ENCODE data around the gene DEK.
"Not testable (repeated sequence)": the region's sequence is repeated elsewhere in the genome, so short reads cannot be mapped to it uniquely, and the experiment has no call there.

The DEK gene

DNA sequence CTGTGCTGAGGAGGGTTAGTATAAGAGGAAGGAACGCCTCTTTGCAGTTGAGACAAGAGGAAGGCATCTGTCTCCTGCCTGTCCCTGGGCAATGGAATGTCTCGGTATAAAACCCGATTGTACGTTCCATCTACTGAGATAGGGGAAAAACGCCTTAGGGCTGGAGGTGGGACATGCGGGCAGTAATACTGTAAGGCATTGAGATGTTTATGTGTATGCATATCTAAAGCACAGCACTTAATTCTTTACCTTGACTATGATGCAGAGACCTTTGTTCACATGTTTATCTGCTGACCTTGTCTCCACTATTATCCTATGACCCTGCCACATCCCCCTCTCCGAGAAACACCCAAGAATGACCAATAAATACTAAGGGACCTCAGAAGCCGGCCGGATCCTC, 37.2 kb downstream of the DEK start:
- DNase-seq (ENCODE audit: low read depth in 1 of 2, low spot score in 1 of 2), result not testable (repeated sequence)

DNA sequence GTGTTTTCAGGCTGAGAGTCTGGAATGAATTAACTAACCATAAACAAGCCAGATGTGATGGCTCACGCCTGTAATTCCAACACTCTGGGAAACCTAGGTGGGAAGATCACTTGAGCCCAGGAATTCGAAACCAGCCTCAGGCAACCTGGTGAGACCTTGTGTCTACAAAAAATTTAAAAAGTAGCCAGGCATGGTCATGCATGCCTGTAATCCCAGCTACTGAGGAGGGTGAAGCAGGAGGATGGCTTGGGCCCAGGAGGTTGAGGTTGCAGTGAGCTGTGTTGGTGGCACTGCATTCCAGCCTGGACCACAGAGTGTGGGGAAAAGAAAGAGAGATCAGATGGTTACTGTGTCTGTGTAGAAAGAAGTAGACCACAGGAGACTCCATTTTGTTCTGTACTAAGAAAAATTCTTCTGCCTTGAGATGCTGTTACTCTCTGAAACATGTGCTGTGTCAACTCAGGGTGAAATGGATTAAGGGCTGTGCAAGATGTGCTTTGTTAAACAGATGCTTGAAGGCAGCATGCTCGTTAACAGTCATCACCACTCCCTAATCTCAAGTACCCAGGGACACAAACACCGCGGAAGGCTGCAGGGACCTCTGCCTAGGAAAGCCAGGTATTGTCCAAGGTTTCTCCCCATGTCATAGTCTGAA, 37.8 kb downstream of the DEK start:
- not testable (repeated sequence) for DNase-seq (ENCODE audit: low read depth in 1 of 2, low spot score in 1 of 2)

More for the DNA sequence above, 37.2 kb downstream of the DEK start:
- H3K27ac ChIP-seq (replicated peaks); H3K4me3 ChIP-seq (replicated peaks; ENCODE audit: insufficient read depth, low read length); H3K27me3 ChIP-seq (ENCODE audit: insufficient read depth, poor library complexity, severe bottlenecking): not testable (repeated sequence)

DNA sequence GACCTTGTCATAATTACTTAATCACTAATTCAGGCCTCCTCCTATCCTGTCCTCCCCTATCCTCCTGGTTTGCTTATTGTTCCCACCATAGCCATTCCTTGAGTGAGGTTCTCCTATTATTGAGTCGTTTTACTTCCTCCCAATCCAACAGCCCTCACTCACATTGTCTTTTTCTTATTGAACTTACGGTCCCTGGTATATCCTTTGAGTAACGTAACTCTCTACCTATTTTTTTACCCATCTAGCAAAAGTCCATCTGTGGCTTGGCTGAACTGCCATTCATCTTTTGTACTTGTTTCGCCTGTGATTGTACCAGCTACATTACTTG, 43.1 kb downstream of the DEK start:
- no peak overlapping the region for H3K27ac ChIP-seq (replicated peaks)
- DNase-seq (ENCODE audit: low read depth in 1 of 2, low spot score in 1 of 2), result no peak
- no peaks in the 10 kb centered on the region for H3K27me3 ChIP-seq (ENCODE audit: insufficient read depth, poor library complexity, severe bottlenecking)
- H3K4me3 ChIP-seq (replicated peaks; ENCODE audit: insufficient read depth, low read length), result no peak overlapping the region
- 0 out of 2 replicates have a peak, but pooled peaks have one; percentile 6 for TF ChIP-seq POLR2AphosphoS5 (IDR thresholded peaks at IDR 0.05; ENCODE audit: low read depth)
- TF ChIP-seq, protein P1, sequence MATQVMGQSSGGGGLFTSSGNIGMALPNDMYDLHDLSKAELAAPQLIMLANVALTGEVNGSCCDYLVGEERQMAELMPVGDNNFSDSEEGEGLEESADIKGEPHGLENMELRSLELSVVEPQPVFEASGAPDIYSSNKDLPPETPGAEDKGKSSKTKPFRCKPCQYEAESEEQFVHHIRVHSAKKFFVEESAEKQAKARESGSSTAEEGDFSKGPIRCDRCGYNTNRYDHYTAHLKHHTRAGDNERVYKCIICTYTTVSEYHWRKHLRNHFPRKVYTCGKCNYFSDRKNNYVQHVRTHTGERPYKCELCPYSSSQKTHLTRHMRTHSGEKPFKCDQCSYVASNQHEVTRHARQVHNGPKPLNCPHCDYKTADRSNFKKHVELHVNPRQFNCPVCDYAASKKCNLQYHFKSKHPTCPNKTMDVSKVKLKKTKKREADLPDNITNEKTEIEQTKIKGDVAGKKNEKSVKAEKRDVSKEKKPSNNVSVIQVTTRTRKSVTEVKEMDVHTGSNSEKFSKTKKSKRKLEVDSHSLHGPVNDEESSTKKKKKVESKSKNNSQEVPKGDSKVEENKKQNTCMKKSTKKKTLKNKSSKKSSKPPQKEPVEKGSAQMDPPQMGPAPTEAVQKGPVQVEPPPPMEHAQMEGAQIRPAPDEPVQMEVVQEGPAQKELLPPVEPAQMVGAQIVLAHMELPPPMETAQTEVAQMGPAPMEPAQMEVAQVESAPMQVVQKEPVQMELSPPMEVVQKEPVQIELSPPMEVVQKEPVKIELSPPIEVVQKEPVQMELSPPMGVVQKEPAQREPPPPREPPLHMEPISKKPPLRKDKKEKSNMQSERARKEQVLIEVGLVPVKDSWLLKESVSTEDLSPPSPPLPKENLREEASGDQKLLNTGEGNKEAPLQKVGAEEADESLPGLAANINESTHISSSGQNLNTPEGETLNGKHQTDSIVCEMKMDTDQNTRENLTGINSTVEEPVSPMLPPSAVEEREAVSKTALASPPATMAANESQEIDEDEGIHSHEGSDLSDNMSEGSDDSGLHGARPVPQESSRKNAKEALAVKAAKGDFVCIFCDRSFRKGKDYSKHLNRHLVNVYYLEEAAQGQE (IDR thresholded peaks at IDR 0.05; ENCODE audit: insufficient replicate concordance, low read depth), result no peak

More for the DNA sequence above, 37.8 kb downstream of the DEK start:
- not testable (repeated sequence) for H3K27me3 ChIP-seq (ENCODE audit: insufficient read depth, poor library complexity, severe bottlenecking); H3K27ac ChIP-seq (replicated peaks); H3K4me3 ChIP-seq (replicated peaks; ENCODE audit: insufficient read depth, low read length)

DNA sequence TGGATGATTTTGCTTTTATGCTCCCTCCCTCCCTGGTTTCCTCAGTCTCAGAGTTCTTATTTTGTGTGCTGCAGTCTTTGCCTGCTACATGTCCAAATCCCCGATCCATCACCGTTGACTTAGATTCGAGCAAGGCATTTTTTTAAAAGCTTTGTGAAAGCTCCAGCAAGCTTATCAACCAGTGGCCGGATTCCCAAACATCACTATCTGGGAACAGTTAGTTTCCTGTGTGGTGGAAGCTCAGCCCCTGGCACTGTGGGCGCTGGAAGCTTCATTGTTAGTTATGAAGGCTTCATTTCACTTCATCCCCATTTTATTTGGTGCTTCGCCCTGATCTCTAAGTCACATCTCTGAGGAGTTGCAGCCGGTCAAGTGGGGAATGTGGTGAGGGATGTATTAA, 44.7 kb downstream of the DEK start:
- TF ChIP-seq, protein P1 (IDR thresholded peaks at IDR 0.05; ENCODE audit: insufficient replicate concordance, low read depth), result no peak
- TF ChIP-seq GABPA (IDR thresholded peaks at IDR 0.05; ENCODE audit: low read depth) (no peak), SPI1 (IDR thresholded peaks at IDR 0.05; ENCODE audit: borderline replicate concordance, low read depth) (no peak), POLR2AphosphoS5 (IDR thresholded peaks at IDR 0.05; ENCODE audit: low read depth) (no peak)
- TF ChIP-seq, protein P2, sequence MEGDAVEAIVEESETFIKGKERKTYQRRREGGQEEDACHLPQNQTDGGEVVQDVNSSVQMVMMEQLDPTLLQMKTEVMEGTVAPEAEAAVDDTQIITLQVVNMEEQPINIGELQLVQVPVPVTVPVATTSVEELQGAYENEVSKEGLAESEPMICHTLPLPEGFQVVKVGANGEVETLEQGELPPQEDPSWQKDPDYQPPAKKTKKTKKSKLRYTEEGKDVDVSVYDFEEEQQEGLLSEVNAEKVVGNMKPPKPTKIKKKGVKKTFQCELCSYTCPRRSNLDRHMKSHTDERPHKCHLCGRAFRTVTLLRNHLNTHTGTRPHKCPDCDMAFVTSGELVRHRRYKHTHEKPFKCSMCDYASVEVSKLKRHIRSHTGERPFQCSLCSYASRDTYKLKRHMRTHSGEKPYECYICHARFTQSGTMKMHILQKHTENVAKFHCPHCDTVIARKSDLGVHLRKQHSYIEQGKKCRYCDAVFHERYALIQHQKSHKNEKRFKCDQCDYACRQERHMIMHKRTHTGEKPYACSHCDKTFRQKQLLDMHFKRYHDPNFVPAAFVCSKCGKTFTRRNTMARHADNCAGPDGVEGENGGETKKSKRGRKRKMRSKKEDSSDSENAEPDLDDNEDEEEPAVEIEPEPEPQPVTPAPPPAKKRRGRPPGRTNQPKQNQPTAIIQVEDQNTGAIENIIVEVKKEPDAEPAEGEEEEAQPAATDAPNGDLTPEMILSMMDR (IDR thresholded peaks at IDR 0.05; ENCODE audit: insufficient read depth, low read length), result no peak
- Histone ChIP-seq H3K27me3 (ENCODE audit: insufficient read depth, poor library complexity, severe bottlenecking) (no peaks in the 10 kb centered on the region), H3K27ac (replicated peaks) (no peak overlapping the region), H3K4me3 (replicated peaks; ENCODE audit: insufficient read depth, low read length) (no peak overlapping the region)
- no peak for DNase-seq (ENCODE audit: low read depth in 1 of 2, low spot score in 1 of 2)

DNA sequence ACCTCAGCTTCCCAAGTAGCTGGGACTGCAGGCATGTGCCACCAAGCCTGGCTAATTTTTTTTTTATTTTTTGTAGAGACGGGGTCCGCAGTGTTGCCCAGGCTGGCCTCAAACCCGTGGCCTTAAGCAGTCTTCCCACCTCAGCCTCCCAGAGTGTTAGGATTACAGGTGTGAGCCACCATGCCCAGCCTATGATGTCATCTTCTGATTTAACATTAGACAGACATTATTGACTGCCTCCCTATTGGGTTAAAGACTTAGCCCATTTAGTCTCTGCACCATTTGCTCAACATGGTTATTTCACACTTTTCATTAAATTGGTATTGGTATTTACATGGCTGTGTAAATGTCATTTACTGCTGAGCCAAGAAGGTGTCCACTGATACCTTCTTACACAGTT, 46.1 kb downstream of the DEK start:
- Histone ChIP-seq H3K27me3 (ENCODE audit: insufficient read depth, poor library complexity, severe bottlenecking) (no peaks in the 10 kb centered on the region), H3K4me3 (replicated peaks; ENCODE audit: insufficient read depth, low read length) (no peak overlapping the region), H3K27ac (replicated peaks) (no peak overlapping the region)
- TF ChIP-seq, protein P1 (IDR thresholded peaks at IDR 0.05; ENCODE audit: insufficient replicate concordance, low read depth), result no peak
- TF ChIP-seq, protein P2 (IDR thresholded peaks at IDR 0.05; ENCODE audit: insufficient read depth, low read length), result no peak
- TF ChIP-seq POLR2AphosphoS5 (IDR thresholded peaks at IDR 0.05; ENCODE audit: low read depth), result no peak
- no peak for TF ChIP-seq SPI1 (IDR thresholded peaks at IDR 0.05; ENCODE audit: borderline replicate concordance, low read depth)
- TF ChIP-seq GABPA (IDR thresholded peaks at IDR 0.05; ENCODE audit: low read depth), result no peak
- DNase-seq (ENCODE audit: low read depth in 1 of 2, low spot score in 1 of 2), result no peak
